ENCODE results near the gene OR11A1.

OR11A1 gene

DNA sequence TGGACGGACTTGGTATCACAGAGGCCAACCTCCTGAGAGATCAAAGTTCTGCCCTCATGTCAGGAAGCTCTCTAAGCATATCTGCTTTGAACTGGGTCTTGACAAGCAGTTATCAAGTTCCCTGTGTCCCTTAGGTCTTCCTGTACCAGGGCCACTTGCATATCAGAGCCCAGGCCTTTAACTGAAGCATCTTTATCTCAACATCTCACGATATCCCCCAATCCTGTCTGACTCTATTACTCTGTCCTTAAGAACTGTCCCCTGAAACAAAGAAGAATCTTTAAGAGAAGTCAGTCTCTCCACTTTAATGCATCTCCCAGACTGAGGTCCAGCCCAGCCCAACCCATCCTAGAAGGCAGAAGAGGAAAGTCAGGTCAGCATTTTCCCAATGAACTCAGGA lies 22.7 kb upstream of the OR11A1 start:
- Histone ChIP-seq H3K9me3 (ENCODE audit: control insufficient read depth, low read length) (no peaks in the 10 kb centered on the region), H3K9ac (ENCODE audit: low read length) (no peak overlapping the region), H3K36me3 (ENCODE audit: control insufficient read depth, insufficient read depth, low read length, severe bottlenecking) (no peaks in the 10 kb centered on the region), H3K4me3 (ENCODE audit: low read length) (no peak overlapping the region), H3K27me3 (replicated peaks; ENCODE audit: control insufficient read depth, insufficient read depth, low read length) (no peaks in the 10 kb centered on the region), H3K4me1 (ENCODE audit: control insufficient read depth, insufficient read depth, low read length) (no peaks in the 10 kb centered on the region)
- no peak for DNase-seq (ENCODE audit: low read depth)

DNA sequence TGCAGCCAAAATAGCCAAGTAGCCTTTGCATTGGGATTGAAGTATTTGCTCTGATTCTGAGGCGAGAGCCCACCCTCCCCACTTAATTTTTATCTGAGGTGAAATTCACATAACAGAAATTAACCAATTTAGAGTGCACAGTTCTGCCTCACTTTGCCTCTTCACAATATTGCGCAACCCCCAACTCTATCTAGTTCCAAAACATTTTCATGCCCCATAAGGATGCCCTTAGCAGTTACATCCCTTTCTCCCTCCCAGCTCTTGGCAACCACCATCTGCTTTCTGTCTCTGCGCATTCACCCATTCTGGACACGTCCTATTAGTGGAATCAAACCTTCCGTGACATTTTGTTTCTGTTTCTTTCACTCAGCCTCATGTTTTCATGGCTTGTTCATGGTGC lies 21.9 kb upstream of the OR11A1 start:
- Histone ChIP-seq H3K27me3 (replicated peaks; ENCODE audit: control insufficient read depth, insufficient read depth, low read length) (no peaks in the 10 kb centered on the region), H3K9me3 (ENCODE audit: control insufficient read depth, low read length) (no peaks in the 10 kb centered on the region), H3K4me1 (ENCODE audit: control insufficient read depth, insufficient read depth, low read length) (no peaks in the 10 kb centered on the region), H3K4me3 (ENCODE audit: low read length) (no peak overlapping the region), H3K36me3 (ENCODE audit: control insufficient read depth, insufficient read depth, low read length, severe bottlenecking) (no peaks in the 10 kb centered on the region), H3K9ac (ENCODE audit: low read length) (no peak overlapping the region)
- no peak for DNase-seq (ENCODE audit: low read depth)

GRCh38 chr6:29477923-29478450 lies 21.1 kb upstream of the OR11A1 start:
- no peaks in the 10 kb centered on the region for H3K9me3 ChIP-seq (ENCODE audit: control insufficient read depth, low read length)
- H3K4me3 ChIP-seq (ENCODE audit: low read length), result no peak overlapping the region
- no peaks in the 10 kb centered on the region for H3K4me1 ChIP-seq (ENCODE audit: control insufficient read depth, insufficient read depth, low read length)
- no peaks in the 10 kb centered on the region for H3K36me3 ChIP-seq (ENCODE audit: control insufficient read depth, insufficient read depth, low read length, severe bottlenecking)
- no peaks in the 10 kb centered on the region for H3K27me3 ChIP-seq (replicated peaks; ENCODE audit: control insufficient read depth, insufficient read depth, low read length)
- no peak overlapping the region for H3K9ac ChIP-seq (ENCODE audit: low read length)
- no peak for DNase-seq (ENCODE audit: low read depth)

- no peak overlapping the region for H3K4me3 ChIP-seq (ENCODE audit: low read length)
These were observed 18.1 kb upstream of the OR11A1 start for GRCh38 chr6:29474996-29475395.

GRCh38 chr6:29466241-29466640 lies 9.4 kb upstream of the OR11A1 start:
- Histone ChIP-seq H3K9me3 (ENCODE audit: control insufficient read depth, low read length) (no peaks in the 10 kb centered on the region), H3K9ac (ENCODE audit: low read length) (no peak overlapping the region), H3K27me3 (replicated peaks; ENCODE audit: control insufficient read depth, insufficient read depth, low read length) (peaks cover 3% of the 10 kb centered on the region), H3K4me3 (ENCODE audit: low read length) (no peak overlapping the region), H3K4me1 (ENCODE audit: control insufficient read depth, insufficient read depth, low read length) (no peaks in the 10 kb centered on the region), H3K36me3 (ENCODE audit: control insufficient read depth, insufficient read depth, low read length, severe bottlenecking) (no peaks in the 10 kb centered on the region)
- no peak for DNase-seq (ENCODE audit: low read depth)

More at GRCh38 chr6:29474996-29475395, 18.1 kb upstream of the OR11A1 start:
- Histone ChIP-seq H3K36me3 (ENCODE audit: control insufficient read depth, insufficient read depth, low read length, severe bottlenecking) (no peaks in the 10 kb centered on the region), H3K9me3 (ENCODE audit: control insufficient read depth, low read length) (no peaks in the 10 kb centered on the region), H3K27me3 (replicated peaks; ENCODE audit: control insufficient read depth, insufficient read depth, low read length) (no peaks in the 10 kb centered on the region), H3K9ac (ENCODE audit: low read length) (no peak overlapping the region), H3K4me1 (ENCODE audit: control insufficient read depth, insufficient read depth, low read length) (no peaks in the 10 kb centered on the region)
- no peak for DNase-seq (ENCODE audit: low read depth)

DNA sequence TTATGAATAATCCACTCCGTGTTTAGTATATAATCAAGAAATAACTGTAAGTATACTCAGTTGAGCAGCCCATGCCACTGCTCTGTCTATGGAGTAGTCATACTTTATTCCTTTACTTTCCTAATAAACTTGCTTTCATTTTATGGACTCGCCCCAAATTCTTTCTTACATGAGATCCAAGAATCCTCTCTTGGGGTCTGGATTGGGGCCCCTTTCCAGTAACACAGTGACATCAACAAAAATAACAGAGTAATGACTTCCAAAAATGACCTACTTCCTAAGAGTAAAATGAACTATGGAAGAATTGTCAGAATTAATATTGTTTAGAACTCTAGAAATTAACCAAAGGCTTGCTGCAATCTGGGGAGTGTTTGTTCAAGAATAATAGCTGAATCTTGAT lies 8.9 kb upstream of the OR11A1 start:
- Histone ChIP-seq H3K4me1 (ENCODE audit: control insufficient read depth, insufficient read depth, low read length) (no peaks in the 10 kb centered on the region), H3K4me3 (ENCODE audit: low read length) (no peak overlapping the region), H3K36me3 (ENCODE audit: control insufficient read depth, insufficient read depth, low read length, severe bottlenecking) (no peaks in the 10 kb centered on the region), H3K9ac (ENCODE audit: low read length) (no peak overlapping the region), H3K9me3 (ENCODE audit: control insufficient read depth, low read length) (no peaks in the 10 kb centered on the region), H3K27me3 (replicated peaks; ENCODE audit: control insufficient read depth, insufficient read depth, low read length) (peaks cover 3% of the 10 kb centered on the region)
- DNase-seq (ENCODE audit: low read depth), result peak; percentile 39

DNA sequence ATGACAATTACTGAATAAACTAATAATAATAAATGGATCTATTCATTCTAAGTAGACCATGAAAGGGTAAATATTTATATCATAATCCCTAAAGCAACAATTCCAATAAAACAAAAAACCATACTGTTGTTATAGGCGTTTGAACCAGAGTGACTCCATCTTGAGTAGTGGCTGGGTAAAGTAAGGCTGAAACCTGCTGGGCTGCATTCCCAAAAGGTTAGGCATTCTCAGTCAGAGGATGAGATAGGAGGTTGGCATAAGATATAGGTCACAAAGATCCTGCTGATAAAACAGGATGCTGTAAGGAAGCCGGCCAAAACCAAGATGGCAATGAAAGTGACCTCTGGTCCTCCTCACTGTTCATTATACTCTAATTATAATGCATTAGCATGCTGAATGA lies 8.4 kb upstream of the OR11A1 start:
- no peak for DNase-seq (ENCODE audit: low read depth)
- no peak overlapping the region for H3K4me3 ChIP-seq (ENCODE audit: low read length)
- peaks cover 3% of the 10 kb centered on the region for H3K27me3 ChIP-seq (replicated peaks; ENCODE audit: control insufficient read depth, insufficient read depth, low read length)
- H3K9ac ChIP-seq (ENCODE audit: low read length), result no peak overlapping the region
- H3K4me1 ChIP-seq (ENCODE audit: control insufficient read depth, insufficient read depth, low read length), result no peaks in the 10 kb centered on the region
- H3K36me3 ChIP-seq (ENCODE audit: control insufficient read depth, insufficient read depth, low read length, severe bottlenecking), result no peaks in the 10 kb centered on the region
- H3K9me3 ChIP-seq (ENCODE audit: control insufficient read depth, low read length), result no peaks in the 10 kb centered on the region

- H3K36me3 ChIP-seq (ENCODE audit: control insufficient read depth, insufficient read depth, low read length, severe bottlenecking), result no peaks in the 10 kb centered on the region
- H3K9ac ChIP-seq (ENCODE audit: low read length), result no peak overlapping the region
- peaks cover 3% of the 10 kb centered on the region for H3K27me3 ChIP-seq (replicated peaks; ENCODE audit: control insufficient read depth, insufficient read depth, low read length)
- no peaks in the 10 kb centered on the region for H3K9me3 ChIP-seq (ENCODE audit: control insufficient read depth, low read length)
- no peak for DNase-seq (ENCODE audit: low read depth)
- no peaks in the 10 kb centered on the region for H3K4me1 ChIP-seq (ENCODE audit: control insufficient read depth, insufficient read depth, low read length)
- H3K4me3 ChIP-seq (ENCODE audit: low read length), result no peak overlapping the region
These were observed 5.2 kb upstream of the OR11A1 start for GRCh38 chr6:29462022-29462421.

- H3K36me3 ChIP-seq (ENCODE audit: control insufficient read depth, insufficient read depth, low read length, severe bottlenecking), result no peaks in the 10 kb centered on the region
- no peak for DNase-seq (ENCODE audit: low read depth)
- H3K4me3 ChIP-seq (ENCODE audit: low read length), result no peak overlapping the region
- H3K9ac ChIP-seq (ENCODE audit: low read length), result no peak overlapping the region
- no peaks in the 10 kb centered on the region for H3K9me3 ChIP-seq (ENCODE audit: control insufficient read depth, low read length)
- no peaks in the 10 kb centered on the region for H3K4me1 ChIP-seq (ENCODE audit: control insufficient read depth, insufficient read depth, low read length)
- peaks cover 1% of the 10 kb centered on the region for H3K27me3 ChIP-seq (replicated peaks; ENCODE audit: control insufficient read depth, insufficient read depth, low read length)
These were observed 4.3 kb upstream of the OR11A1 start for GRCh38 chr6:29461021-29461814.

GRCh38 chr6:29451471-29452193 lies 5.2 kb downstream of the OR11A1 start:
- Histone ChIP-seq H3K4me1 (ENCODE audit: control insufficient read depth, insufficient read depth, low read length) (no peaks in the 10 kb centered on the region), H3K27me3 (replicated peaks; ENCODE audit: control insufficient read depth, insufficient read depth, low read length) (no peaks in the 10 kb centered on the region), H3K4me3 (ENCODE audit: low read length) (no peak overlapping the region), H3K9ac (ENCODE audit: low read length) (no peak overlapping the region), H3K36me3 (ENCODE audit: control insufficient read depth, insufficient read depth, low read length, severe bottlenecking) (no peaks in the 10 kb centered on the region), H3K9me3 (ENCODE audit: control insufficient read depth, low read length) (no peaks in the 10 kb centered on the region)
- peak; percentile 61 for DNase-seq (ENCODE audit: low read depth)

GRCh38 chr6:29447670-29448069 lies 9.2 kb downstream of the OR11A1 start:
- Histone ChIP-seq H3K9ac (ENCODE audit: low read length) (no peak overlapping the region), H3K4me3 (ENCODE audit: low read length) (no peak overlapping the region), H3K9me3 (ENCODE audit: control insufficient read depth, low read length) (no peaks in the 10 kb centered on the region), H3K36me3 (ENCODE audit: control insufficient read depth, insufficient read depth, low read length, severe bottlenecking) (no peaks in the 10 kb centered on the region), H3K4me1 (ENCODE audit: control insufficient read depth, insufficient read depth, low read length) (no peaks in the 10 kb centered on the region), H3K27me3 (replicated peaks; ENCODE audit: control insufficient read depth, insufficient read depth, low read length) (no peaks in the 10 kb centered on the region)
- DNase-seq (ENCODE audit: low read depth), result peak; percentile 56

Measured in adipocyte (in vitro differentiated cells).